CD14-positive monocyte (primary cell): ENCODE measurements around the gene ZBTB37. TPM values are rescaled to one million over a fixed set of nuclear protein-coding genes. Genes with fewer than 3 reads are reported as not detected.

ENCODE experiments used
- DNase-seq, 3 donors: peaks; one replicate each; pipeline ENCODE4 v3.0.0-alpha.2; 2011 to 2022
- H2AFZ ChIP-seq: 2 replicates; pipeline ENCODE4 v1.6.0; 2012; ENCODE audit warnings: mild to moderate bottlenecking, low read depth, low read length, inconsistent platforms; ENCODE audit not compliant: insufficient read depth, poor library complexity, severe bottlenecking
- H3K27ac ChIP-seq, 2 donors: 1 replicate in 1 of 2; 2 replicates in 1 of 2; pipeline ENCODE4 v1.5.1; 2012 to 2013; ENCODE audit warnings: low read length in 2 of 2, control low read depth in 1 of 2, inconsistent platforms in 1 of 2, low read depth in 1 of 2, mild to moderate bottlenecking in 1 of 2
- H3K27me3 ChIP-seq, 2 donors: one replicate each; pipeline versions ENCODE4 v1.6.0 to v1.6.1; 2011 to 2013; ENCODE audit warnings: low read length in 2 of 2; ENCODE audit not compliant: control insufficient read depth in 2 of 2, insufficient read depth in 2 of 2
- H3K36me3 ChIP-seq, 2 donors: replicated peaks in 1 of 2; 1 replicate in 1 of 2; 2 replicates in 1 of 2; pipeline versions ENCODE4 v1.5.1 to v1.6.1; 2012 to 2013; ENCODE audit warnings: low read length in 2 of 2, control low read depth in 1 of 2, inconsistent platforms in 1 of 2, mild to moderate bottlenecking in 1 of 2; ENCODE audit not compliant: insufficient read depth in 2 of 2, control insufficient read depth in 1 of 2
- H3K4me1 ChIP-seq, 2 donors: 1 replicate in 1 of 2; 2 replicates in 1 of 2; pipeline versions ENCODE4 v1.5.1 to v1.6.1; 2012 to 2013; ENCODE audit warnings: low read length in 2 of 2, control low read depth in 1 of 2, inconsistent platforms in 1 of 2, mild to moderate bottlenecking in 1 of 2, moderate library complexity in 1 of 2; ENCODE audit not compliant: insufficient read depth in 2 of 2, control insufficient read depth in 1 of 2
- H3K4me2 ChIP-seq: replicated peaks from 2 replicates; pipeline ENCODE3; 2012; ENCODE audit warnings: low read length, moderate library complexity, mild to moderate bottlenecking; ENCODE audit not compliant: poor library complexity, severe bottlenecking; ENCODE audit errors: extremely low read depth
- H3K4me3 ChIP-seq, 3 experiments: fragments of 200-600 bp in 1 of 3; sonication (generic) in 1 of 3; replicated peaks in 1 of 3; 1 replicate in 2 of 3; 2 replicates in 1 of 3; pipeline ENCODE4 v1.5.1; 2011 to 2013; ENCODE audit warnings: low read length in 3 of 3, mild to moderate bottlenecking in 3 of 3, control low read depth in 2 of 3, low read depth in 2 of 3, inconsistent platforms in 1 of 3, moderate library complexity in 1 of 3
- H3K79me2 ChIP-seq: 2 replicates; pipeline ENCODE4 v1.6.0; 2012; ENCODE audit warnings: mild to moderate bottlenecking, control low read depth, inconsistent platforms, low read length, moderate library complexity; ENCODE audit not compliant: insufficient read depth
- H3K9ac ChIP-seq: 2 replicates; pipeline ENCODE4 v1.6.0; 2017; ENCODE audit warnings: low read length, mild to moderate bottlenecking; ENCODE audit not compliant: insufficient read depth, poor library complexity, severe bottlenecking
- H3K9me3 ChIP-seq, 2 donors: replicated peaks in 1 of 2; 1 replicate in 1 of 2; 2 replicates in 1 of 2; pipeline versions ENCODE4 v1.5.1 to v1.6.1; 2012 to 2013; ENCODE audit warnings: low read length in 2 of 2, control low read depth in 1 of 2; ENCODE audit not compliant: control insufficient read depth in 1 of 2, insufficient read depth in 1 of 2
- H4K20me1 ChIP-seq: 2 replicates; pipeline ENCODE4 v1.6.0; 2012; ENCODE audit warnings: mild to moderate bottlenecking, low read length, control low read depth, moderate library complexity; ENCODE audit not compliant: insufficient read depth
- H3K27ac Mint-ChIP-seq, 7 donors: one replicate each; pipeline ENCODE4 v1.8.0; 2020; ENCODE audit warnings: mild to moderate bottlenecking in 7 of 7, mixed read lengths in 7 of 7, moderate library complexity in 6 of 7, inconsistent platforms in 2 of 7
- H3K27me3 Mint-ChIP-seq, 3 donors: one replicate each; pipeline ENCODE4 v1.8.0; 2021 to 2022; ENCODE audit warnings: low read depth in 3 of 3, mild to moderate bottlenecking in 3 of 3, mixed read lengths in 3 of 3, moderate library complexity in 3 of 3, inconsistent platforms in 1 of 3
- H3K36me3 Mint-ChIP-seq, 2 donors: one replicate each; pipeline ENCODE4 v1.8.0; 2020; ENCODE audit warnings: mixed read lengths in 2 of 2, inconsistent platforms in 1 of 2, mild to moderate bottlenecking in 1 of 2
- H3K4me1 Mint-ChIP-seq: one replicate; pipeline ENCODE4 v1.8.0; 2020; ENCODE audit warnings: mild to moderate bottlenecking, mixed read lengths
- H3K4me3 Mint-ChIP-seq, 2 donors: one replicate each; pipeline ENCODE4 v1.8.0; 2020; ENCODE audit warnings: mild to moderate bottlenecking in 2 of 2, mixed read lengths in 2 of 2, moderate library complexity in 1 of 2
- H3K9me3 Mint-ChIP-seq, 7 donors: one replicate each; pipeline ENCODE4 v1.8.0; 2020 to 2022; ENCODE audit warnings: mixed read lengths in 7 of 7, mild to moderate bottlenecking in 6 of 7, moderate library complexity in 6 of 7, inconsistent platforms in 2 of 7
- CTCF ChIP-seq: fragments of 200-600 bp; IDR thresholded peaks from one replicate; pipeline ENCODE4 v1.8.0; 2022; ENCODE audit warnings: antibody characterized with exemption, mild to moderate bottlenecking
- WGBS: methylation state at CpG from one replicate; pipeline ENCODE4 v1.1.5; 2013; ENCODE audit warnings: missing lambda C conversion rate; ENCODE audit not compliant: insufficient coverage; 5-methylcytosine and 5-hydroxymethylcytosine counted together
- intact Hi-C, 2 donors: fragments of 100-400 bp; cut with micrococcal nuclease; formaldehyde crosslinking; loops; one replicate each; pipeline versions ENCODE4 v1.15.0 to v1.15.1; 2023
- polyA plus RNA-seq, 3 donors: library from polyadenylated mRNA; depleted of rRNA in 1 of 3; unstranded in 2 of 3; stranded (reverse) in 1 of 3; fragments of 300-500 nt in 2 of 3; fragments of >200 nt in 1 of 3; fragmentation: Illumina TruSeq in 2 of 3; gene quantifications; 1 replicate in 2 of 3; 2 replicates in 1 of 3; pipeline ENCODE4 v1.2.3, GENCODE V29; 2012 to 2021

Gene ZBTB37
- polyA plus RNA-seq, 3 donors = 0.87 to 4.1 (median 0.91) TPM

GRCh38 chr1:173884701-173885100 is 16.5 kb downstream of the ZBTB37 start:
- Histone ChIP-seq H3K4me1 (no peaks in the 10 kb centered on the region), H3K4me2 (no peak overlapping the region), H3K9me3 (no peaks in the 10 kb centered on the region), H4K20me1 (peaks cover 4% of the 10 kb centered on the region), H3K27ac (no peak overlapping the region), H3K36me3 (peaks cover 28 to 47% of the 10 kb centered on the region in 2 donors), H2AFZ (no peak overlapping the region), H3K4me3 (no peak overlapping the region), H3K79me2 (no peaks in the 10 kb centered on the region), H3K27me3 (no peaks in the 10 kb centered on the region), H3K9ac (no peak overlapping the region)
- TF ChIP-seq CTCF = no peak
- DNase-seq = no peak
- peaks cover 4% of the 10 kb centered on the region for H3K4me1 Mint-ChIP-seq
- H3K36me3 Mint-ChIP-seq = peaks cover 22 to 32% of the 10 kb centered on the region in 2 donors
- no peak overlapping the region for H3K27ac Mint-ChIP-seq
- H3K4me3 Mint-ChIP-seq = no peak overlapping the region
- peaks cover 0 to 2% (median 0%) of the 10 kb centered on the region in 3 donors for H3K27me3 Mint-ChIP-seq
- WGBS = 100% methylated on average over 5 of the region's 5 CpGs
- H3K9me3 Mint-ChIP-seq = peaks cover 0 to 8% (median 0%) of the 10 kb centered on the region in 7 donors
- intact Hi-C loops = no loop called here

DNA sequence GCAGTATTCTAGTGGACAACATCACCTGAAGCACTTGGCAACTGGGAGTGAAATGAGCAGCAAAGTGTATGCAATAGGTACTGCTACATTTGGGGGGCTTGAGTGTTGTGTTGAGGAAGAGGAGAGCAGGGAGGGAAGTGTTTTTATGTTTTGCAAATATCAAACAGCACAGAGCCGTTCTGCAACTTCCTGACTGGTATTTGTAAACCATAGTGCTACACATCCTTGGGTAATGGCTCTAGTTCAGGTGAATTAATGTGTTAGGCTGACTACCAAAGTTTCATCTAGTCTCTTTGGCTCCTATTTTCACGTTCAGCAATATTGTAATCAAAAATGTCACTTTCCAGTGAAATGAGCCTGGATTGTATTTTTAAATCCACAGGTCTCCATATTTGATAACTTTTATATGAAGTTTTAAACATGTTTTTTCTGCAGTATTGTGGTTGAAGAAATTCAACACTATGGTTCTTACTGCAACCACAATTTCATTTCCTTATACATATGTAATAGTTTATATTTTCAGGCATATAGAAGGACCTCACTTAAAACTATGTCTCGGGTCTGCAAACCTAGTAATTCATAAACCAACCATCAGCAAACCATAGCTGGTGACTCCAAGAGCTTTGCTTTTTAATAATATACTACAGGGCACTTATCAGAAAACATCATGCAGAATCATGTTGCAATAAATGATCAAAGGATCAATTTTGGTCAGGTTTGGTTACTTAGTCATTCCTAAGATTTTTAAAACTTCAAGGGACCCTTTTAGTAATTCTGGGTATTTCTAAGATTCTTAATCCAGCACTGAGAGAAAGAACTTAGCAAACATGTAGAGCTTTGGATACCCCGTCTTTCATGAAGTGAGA is 18.8 kb downstream of the ZBTB37 start:
- no CpG with 5 or more reads among the region's 4 CpGs for WGBS
- DNase-seq = no peak
- Histone ChIP-seq H3K79me2 (no peaks in the 10 kb centered on the region), H3K4me3 (no peak overlapping the region), H3K9me3 (no peaks in the 10 kb centered on the region), H2AFZ (no peak overlapping the region), H3K9ac (no peak overlapping the region), H3K27ac (no peak overlapping the region), H4K20me1 (peaks cover 4% of the 10 kb centered on the region), H3K4me1 (no peaks in the 10 kb centered on the region), H3K4me2 (no peak overlapping the region), H3K36me3 (peaks cover 28 to 56% of the 10 kb centered on the region in 2 donors), H3K27me3 (no peaks in the 10 kb centered on the region)
- Mint-ChIP-seq H3K9me3 (peaks cover 0 to 4% (median 0%) of the 10 kb centered on the region in 7 donors), H3K4me1 (peaks cover 4% of the 10 kb centered on the region), H3K4me3 (no peak overlapping the region), H3K27me3 (peaks cover 0 to 2% (median 0%) of the 10 kb centered on the region in 3 donors), H3K27ac (no peak overlapping the region), H3K36me3 (peaks cover 25 to 37% of the 10 kb centered on the region in 2 donors)
- no peak for TF ChIP-seq CTCF
- intact Hi-C loops = no loop called here
